GM18511 (cell line): ENCODE measurements around the gene CITED2.
A peak's percentile ranks its signal among the peaks of the same experiment; 100 is the strongest.

Experiments used
- ATAC-seq: cut with Tn5 transposase; IDR thresholded peaks from one replicate; pipeline ENCODE4 v1.9.1; 2021; ENCODE audit warnings: mild to moderate bottlenecking, moderate library complexity; ENCODE audit not compliant: unreplicated experiment

The CITED2 gene

DNA sequence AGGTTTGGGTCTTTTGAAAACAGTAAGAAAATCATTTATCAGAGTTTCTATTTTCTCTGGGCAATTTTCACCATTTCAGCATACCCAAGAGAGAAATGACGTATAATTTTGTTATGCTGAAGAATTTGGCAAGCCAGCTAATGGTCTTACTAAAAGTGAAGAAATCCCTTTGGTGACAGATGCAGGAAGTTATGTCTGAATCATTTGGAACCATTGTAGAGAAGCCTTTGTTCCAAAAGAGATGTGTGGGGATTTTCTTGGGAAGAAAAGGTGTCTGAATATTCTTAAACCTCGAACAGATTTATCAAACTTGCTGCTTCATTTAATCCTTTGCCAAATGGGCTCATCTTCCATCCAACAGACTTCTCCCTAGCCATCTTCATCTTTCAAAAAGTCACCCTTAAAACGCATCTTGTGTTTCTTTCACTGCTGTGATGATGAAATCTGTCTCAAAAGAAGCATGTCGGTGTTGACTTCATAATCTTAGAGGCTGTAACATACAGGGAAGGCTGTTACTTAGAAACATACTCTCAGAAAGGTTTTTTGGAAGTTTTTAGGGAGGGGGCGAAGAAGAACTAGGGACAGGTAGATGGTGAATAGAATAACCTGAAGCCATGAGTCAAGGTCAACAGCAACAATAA is 39.5 kb downstream of the CITED2 start:
- ATAC-seq = no peak

DNA sequence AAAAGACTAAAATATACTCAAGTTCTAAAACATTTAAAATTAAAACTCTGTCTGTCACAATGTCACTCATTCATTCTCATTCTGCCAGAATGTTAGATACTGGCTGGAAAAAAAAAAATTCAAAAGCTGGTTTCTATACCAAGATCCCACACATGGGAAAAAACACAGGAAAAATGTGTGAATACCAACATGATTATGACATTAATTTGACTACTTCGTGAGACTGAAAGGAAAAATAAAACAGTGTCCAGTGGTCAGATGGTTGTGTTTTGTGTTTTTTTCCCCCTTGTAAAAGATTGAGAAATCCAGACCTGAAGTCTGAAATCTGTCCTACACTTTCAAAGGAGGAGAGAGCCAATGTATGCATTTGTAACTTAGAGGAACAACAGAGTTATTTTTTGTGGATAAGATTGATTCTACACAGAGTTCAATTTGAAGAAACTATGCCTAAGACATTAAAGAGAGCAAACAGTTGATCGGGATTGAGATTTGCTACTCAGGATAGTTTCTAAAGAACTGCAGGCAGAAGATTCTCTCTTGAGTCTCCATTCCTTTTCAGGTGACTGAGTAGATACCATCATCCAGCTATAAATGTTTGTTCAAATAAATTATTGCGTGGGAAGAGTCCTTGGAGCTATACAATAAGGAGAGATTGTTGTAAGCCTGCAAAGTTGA is 43.5 kb downstream of the CITED2 start:
- no peak for ATAC-seq

GRCh38 chr6:139330306-139330705 is 44.1 kb downstream of the CITED2 start:
- no peak for ATAC-seq

DNA sequence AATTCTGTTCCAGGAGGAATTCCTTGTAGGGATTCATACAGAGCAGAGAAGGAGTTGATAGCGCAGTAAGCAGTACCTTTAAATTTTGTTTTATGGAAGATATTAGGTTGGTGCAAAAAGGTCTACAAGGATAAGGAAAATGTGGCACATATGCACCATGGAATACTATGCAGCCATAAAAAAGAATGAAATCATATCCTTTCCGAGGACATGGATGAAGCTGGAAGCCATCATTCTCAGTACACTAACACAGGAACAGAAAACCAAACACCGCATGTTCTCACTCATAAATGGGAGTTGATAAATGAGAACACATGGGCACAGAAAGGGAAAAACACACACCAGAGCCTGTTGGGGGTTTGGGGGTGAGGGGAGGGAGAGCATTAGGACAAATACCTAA is 45.2 kb downstream of the CITED2 start:
- no peak for ATAC-seq

GRCh38 chr6:139327038-139327437 is 47.4 kb downstream of the CITED2 start:
- ATAC-seq = peak; percentile 66

DNA sequence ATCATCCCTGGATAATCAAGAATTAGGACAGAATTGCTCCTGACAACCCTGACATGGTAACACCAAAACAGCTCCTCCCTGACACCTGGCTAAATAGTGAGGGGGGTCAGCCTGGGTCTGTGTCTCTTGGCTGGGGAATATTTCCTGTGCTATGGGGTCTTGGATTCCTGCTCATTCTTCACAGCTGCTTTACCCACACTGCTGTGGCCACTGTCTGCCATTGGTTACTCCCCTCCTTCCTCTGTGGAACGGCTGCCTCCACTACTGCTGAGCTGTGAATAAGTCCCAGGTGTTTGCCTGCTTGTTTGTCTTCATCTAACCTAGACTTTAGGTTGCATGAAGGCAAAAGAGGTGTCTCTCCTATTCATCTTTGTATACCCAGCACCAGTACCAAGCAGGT is 48.8 kb downstream of the CITED2 start:
- ATAC-seq = no peak

- peak; percentile 44 for ATAC-seq
Observed at GRCh38 chr6:139325125-139325524, 49.3 kb downstream of the CITED2 start.

DNA sequence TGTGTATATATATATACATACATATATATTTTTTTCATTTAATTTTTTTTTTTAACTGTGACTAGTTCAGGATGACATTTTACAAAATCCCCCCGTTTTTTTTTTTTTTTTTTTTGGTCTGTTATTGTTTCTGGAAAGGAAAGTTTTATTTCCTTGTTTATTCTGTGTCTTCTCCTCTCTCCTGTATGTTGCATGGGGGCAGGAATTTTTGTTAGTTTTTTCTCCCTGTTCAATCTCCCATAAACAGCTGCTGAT is 50.2 kb downstream of the CITED2 start:
- ATAC-seq = no peak

- ATAC-seq = peak; percentile 39
Observed at GRCh38 chr6:139323511-139324300, 50.7 kb downstream of the CITED2 start.
